Pancreas (tissue), 10 donors: ENCODE results near the gene BIRC2. TPM values are rescaled to one million over a fixed set of nuclear protein-coding genes. Genes with fewer than 3 reads are reported as not detected.
A peak's percentile ranks its signal among the peaks of the same experiment; 100 is the strongest.

Experiments
- ATAC-seq, 4 donors: fragments of 200-7000 bp; cut with Tn5 transposase; one replicate each; pipeline versions ENCODE4 v1.8.0 to v1.9.1; 2020; ENCODE audit warnings: mild to moderate bottlenecking in 4 of 4, moderate library complexity in 4 of 4
- DNase-seq, 6 donors: peaks; one replicate each; pipeline ENCODE4 v3.0.0-alpha.2; 2020
- FAIRE-seq: peaks from 2 replicates; lab custom pipeline; 2012; peaks lifted over from hg19 to GRCh38; lab: Jason Lieb, UNC
- H3K27ac ChIP-seq, 4 donors: fragments of 200-600 bp; sonication (generic); 1 replicate in 3 of 4; 2 replicates in 1 of 4; pipeline versions ENCODE4 v1.5.0 to v1.8.0; 2020
- H3K27me3 ChIP-seq, 4 donors: fragments of 200-600 bp; one replicate each; pipeline ENCODE4 v1.8.0; 2021
- H3K36me3 ChIP-seq, 3 donors: fragments of 200-600 bp; sonication (generic) in 1 of 3; one replicate each; pipeline versions ENCODE4 v1.5.0 to v1.8.0; 2020 to 2021
- H3K4me1 ChIP-seq, 3 donors: fragments of 200-600 bp; one replicate each; pipeline ENCODE4 v1.8.0; 2021
- H3K4me3 ChIP-seq, 4 donors: fragments of 200-600 bp; sonication (generic) in 2 of 4; one replicate each; pipeline versions ENCODE4 v1.5.0 to v1.8.0; 2020 to 2021
- H3K9me3 ChIP-seq, 4 donors: fragments of 200-600 bp; one replicate each; pipeline ENCODE4 v1.8.0; 2021
- CTCF ChIP-seq, 4 donors: fragments of 200-600 bp; sonication (generic) in 3 of 4; IDR thresholded peaks; one replicate each; pipeline versions ENCODE4 v1.5.0 to v1.8.0; 2021; ENCODE audit warnings: antibody characterized with exemption in 4 of 4
- WGBS, 2 donors: extraction: QIAGEN DNeasy Blood & Tissue Kit; methylation state at CpG; one replicate each; pipeline ENCODE4 v1.1.7; 2013; 5-methylcytosine and 5-hydroxymethylcytosine counted together
- intact Hi-C, 3 donors: fragments of 100-400 bp; cut with DNase I; formaldehyde crosslinking; loops; one replicate each; pipeline versions ENCODE4 v1.11.1 to v1.14.2; 2022
- polyA plus RNA-seq, 2 donors: library from polyadenylated mRNA; stranded (reverse); fragments of 200-250 nt; gene quantifications; one replicate each; pipeline ENCODE4 v1.2.3, GENCODE V29; 2013
- total RNA-seq, 6 donors: library from RNA; stranded (reverse); fragmentation: NEBNext Ultra II Directional in 4 of 6; extraction: Animal tissue kit (Norgen Biotek cat#: 25700) in 4 of 6; gene quantifications; one replicate each; pipeline versions ENCODE4 v1.2.1 to v1.2.4, GENCODE V29; 2021 to 2023
- donor health status: healthy with polysubstance abuse.
- donor health status: DM: no; HTN: no; CAD: no; lungs with moderate emphysema.
- donor health status: DM: no; HTN: no; CAD: no.
- donor health status: control.
- donor health status: control.
- donor health status: Bipolar disorder and iron deficiency.
- donor health status: DM: yes; HTN: yes; CAD: no.
- donor health status: DM: no; HTN: no; CAD: no.
- donor health status: DM: no; HTN: no; CAD: no.
- donor health status: DM: yes; HTN: yes; CAD: no.

BIRC2 gene
- total and polyA plus RNA-seq, 8 donors = 20.2 to 39.1 (median 23.4) TPM

GRCh38 chr11:102312667-102313066 lies 34.3 kb upstream of the BIRC2 start:
- Histone ChIP-seq H3K36me3 (no peaks in the 10 kb centered on the region), H3K4me1 (peaks cover 6 to 37% (median 28%) of the 10 kb centered on the region in 3 donors), H3K27ac (peak overlapping the region; percentile 35 to 76 (median 65)), H3K4me3 (peak overlapping the region in 1 of 4 donors; percentile 27), H3K9me3 (no peaks in the 10 kb centered on the region), H3K27me3 (no peaks in the 10 kb centered on the region)
- TF ChIP-seq CTCF (IDR thresholded peaks at IDR 0.05) = no peak
- WGBS, 2 donors = 17 to 19% methylated on average over 2 of the region's 2 CpGs
- intact Hi-C loops = no loop called here
- ATAC-seq (peak; percentile 23 to 51 (median 42)), FAIRE-seq (peak; percentile 92), DNase-seq (no peak)

DNA sequence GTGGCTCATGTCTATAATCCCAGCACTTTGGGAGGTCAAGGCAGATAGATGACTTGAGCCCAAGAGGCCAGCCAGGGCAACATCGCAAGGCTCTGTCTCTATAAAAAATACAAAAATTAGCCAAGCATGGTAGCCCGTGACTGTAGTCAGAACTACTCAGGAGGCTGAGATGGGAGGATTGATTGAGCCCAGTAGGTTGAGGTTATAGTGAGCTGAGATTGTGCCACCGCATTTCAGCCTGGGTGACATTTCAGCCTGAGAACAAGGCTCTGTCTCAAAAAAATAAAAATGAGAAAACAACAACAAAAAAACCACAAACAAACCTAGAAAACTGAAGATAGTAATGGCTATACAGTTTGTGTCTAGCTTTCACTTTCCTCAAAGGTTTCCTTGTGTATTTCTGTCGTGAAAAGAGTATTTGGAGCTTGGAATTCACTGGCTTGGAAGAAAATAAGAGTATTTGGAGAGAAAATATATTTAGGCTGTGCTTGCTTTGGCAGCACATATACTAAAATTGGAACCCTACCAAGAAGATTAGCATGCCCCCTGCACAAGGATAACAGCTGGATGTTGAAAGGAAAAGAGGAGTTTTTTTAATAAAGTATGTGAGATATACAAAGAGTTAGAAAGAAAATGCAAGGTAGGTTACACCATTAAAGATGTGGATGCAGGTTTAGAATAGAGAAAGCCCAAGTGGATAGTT lies 33.6 kb upstream of the BIRC2 start:
- no peaks in the 10 kb centered on the region for H3K9me3 ChIP-seq
- no peak for FAIRE-seq
- intact Hi-C loops = no loop called here
- 52 to 55% methylated on average over 4 of the region's 4 CpGs for WGBS, 2 donors
- no peak for DNase-seq
- TF ChIP-seq CTCF (IDR thresholded peaks at IDR 0.05) = no peak
- ATAC-seq = no peak
- peaks cover 6 to 37% (median 28%) of the 10 kb centered on the region in 3 donors for H3K4me1 ChIP-seq
- H3K36me3 ChIP-seq = no peaks in the 10 kb centered on the region
- H3K27me3 ChIP-seq = no peaks in the 10 kb centered on the region
- peak overlapping the region; percentile 35 to 76 (median 65) for H3K27ac ChIP-seq
- peak overlapping the region in 1 of 4 donors; percentile 27 for H3K4me3 ChIP-seq

DNA sequence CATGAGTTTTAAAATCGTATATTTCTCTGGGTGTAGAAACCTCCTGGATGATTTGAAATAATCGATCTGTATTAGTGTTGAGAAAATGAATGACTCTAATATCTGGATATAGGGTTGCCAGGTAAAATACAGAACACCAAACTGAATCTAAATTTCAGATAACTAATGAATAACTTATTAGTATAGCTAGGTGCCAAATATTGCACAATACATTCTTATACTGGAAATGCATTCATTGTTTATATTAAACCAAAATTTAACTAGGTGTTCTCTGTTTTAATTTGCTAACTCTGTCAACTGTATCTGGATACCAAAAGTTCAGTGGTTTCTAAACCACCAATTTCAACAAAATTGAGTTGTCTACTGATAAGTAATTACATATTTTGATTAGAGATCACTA lies 32.2 kb upstream of the BIRC2 start:
- Histone ChIP-seq H3K4me3 (no peak overlapping the region), H3K9me3 (no peaks in the 10 kb centered on the region), H3K36me3 (no peaks in the 10 kb centered on the region), H3K27ac (peak overlapping the region in 2 of 4 donors; percentile 74 to 76), H3K27me3 (no peaks in the 10 kb centered on the region), H3K4me1 (peaks cover 6 to 37% (median 28%) of the 10 kb centered on the region in 3 donors)
- ATAC-seq = no peak
- intact Hi-C loops = no loop called here
- TF ChIP-seq CTCF (IDR thresholded peaks at IDR 0.05) = no peak
- WGBS, 2 donors = 18 to 19% methylated on average over 2 of the region's 2 CpGs
- no peak for FAIRE-seq
- no peak for DNase-seq

- Histone ChIP-seq H3K4me3 (peak overlapping the region in 2 of 4 donors; percentile 42 to 43), H3K27ac (peak overlapping the region in 3 of 4 donors; percentile 12 to 82 (median 79)), H3K9me3 (no peaks in the 10 kb centered on the region), H3K4me1 (peaks cover 6 to 42% (median 28%) of the 10 kb centered on the region in 3 donors), H3K27me3 (no peaks in the 10 kb centered on the region), H3K36me3 (no peaks in the 10 kb centered on the region)
- TF ChIP-seq CTCF (IDR thresholded peaks at IDR 0.05) = no peak
- ATAC-seq (no peak), DNase-seq (no peak), FAIRE-seq (no peak)
- intact Hi-C loops = no loop called here
- WGBS, 2 donors = 68 to 73% methylated on average over 4 of the region's 4 CpGs
Observed at GRCh38 chr11:102316346-102316904, 30.6 kb upstream of the BIRC2 start.
